HUES64 (cell line): ENCODE measurements around the gene ELOVL3. TPM values are rescaled to one million over a fixed set of nuclear protein-coding genes. Genes with fewer than 3 reads are reported as not detected.
"Not testable (repeated sequence)": the region's sequence is repeated elsewhere in the genome, so short reads cannot be mapped to it uniquely, and the experiment has no call there.

Experiments
- H3K27ac ChIP-seq: 2 replicates; pipeline ENCODE4 v1.7.0; 2013; ENCODE audit warnings: low read depth, low read length, inconsistent platforms
- H3K27me3 ChIP-seq: 2 replicates; pipeline ENCODE4 v1.6.1; 2013; ENCODE audit warnings: mild to moderate bottlenecking, low read length; ENCODE audit not compliant: insufficient read depth
- H3K36me3 ChIP-seq: 2 replicates; pipeline ENCODE4 v1.6.1; 2013; ENCODE audit warnings: mild to moderate bottlenecking, low read length; ENCODE audit not compliant: insufficient read depth
- H3K4me1 ChIP-seq: 2 replicates; pipeline ENCODE4 v1.6.1; 2013; ENCODE audit warnings: mild to moderate bottlenecking, low read length, moderate library complexity; ENCODE audit not compliant: insufficient read depth
- H3K4me3 ChIP-seq: 2 replicates; pipeline ENCODE4 v1.5.1; 2013; ENCODE audit warnings: mild to moderate bottlenecking, low read length, moderate library complexity
- H3K9ac ChIP-seq: 2 replicates; pipeline ENCODE4 v1.6.1; 2013; ENCODE audit warnings: mild to moderate bottlenecking, low read depth, low read length
- H3K9me3 ChIP-seq: 2 replicates; pipeline ENCODE4 v1.6.1; 2013; ENCODE audit warnings: low read depth, low read length; ENCODE audit not compliant: insufficient read depth
- WGBS: fragments of 150-250, 120-280 bp; methylation state at CpG from one replicate; pipeline ENCODE4 v1.1.7; 2013; ENCODE audit warnings: missing lambda C conversion rate; 5-methylcytosine and 5-hydroxymethylcytosine counted together
- polyA plus RNA-seq, 2 experiments: library from polyadenylated mRNA; stranded (reverse); fragments of 50-300 nt; gene quantifications; one replicate each; pipeline ENCODE4 v1.2.3, GENCODE V29; 2013

The ELOVL3 gene, protein sequence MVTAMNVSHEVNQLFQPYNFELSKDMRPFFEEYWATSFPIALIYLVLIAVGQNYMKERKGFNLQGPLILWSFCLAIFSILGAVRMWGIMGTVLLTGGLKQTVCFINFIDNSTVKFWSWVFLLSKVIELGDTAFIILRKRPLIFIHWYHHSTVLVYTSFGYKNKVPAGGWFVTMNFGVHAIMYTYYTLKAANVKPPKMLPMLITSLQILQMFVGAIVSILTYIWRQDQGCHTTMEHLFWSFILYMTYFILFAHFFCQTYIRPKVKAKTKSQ
- not detected for polyA plus RNA-seq (2013, experiment 1 of 2)
- not detected for polyA plus RNA-seq (2013, experiment 2 of 2)

DNA sequence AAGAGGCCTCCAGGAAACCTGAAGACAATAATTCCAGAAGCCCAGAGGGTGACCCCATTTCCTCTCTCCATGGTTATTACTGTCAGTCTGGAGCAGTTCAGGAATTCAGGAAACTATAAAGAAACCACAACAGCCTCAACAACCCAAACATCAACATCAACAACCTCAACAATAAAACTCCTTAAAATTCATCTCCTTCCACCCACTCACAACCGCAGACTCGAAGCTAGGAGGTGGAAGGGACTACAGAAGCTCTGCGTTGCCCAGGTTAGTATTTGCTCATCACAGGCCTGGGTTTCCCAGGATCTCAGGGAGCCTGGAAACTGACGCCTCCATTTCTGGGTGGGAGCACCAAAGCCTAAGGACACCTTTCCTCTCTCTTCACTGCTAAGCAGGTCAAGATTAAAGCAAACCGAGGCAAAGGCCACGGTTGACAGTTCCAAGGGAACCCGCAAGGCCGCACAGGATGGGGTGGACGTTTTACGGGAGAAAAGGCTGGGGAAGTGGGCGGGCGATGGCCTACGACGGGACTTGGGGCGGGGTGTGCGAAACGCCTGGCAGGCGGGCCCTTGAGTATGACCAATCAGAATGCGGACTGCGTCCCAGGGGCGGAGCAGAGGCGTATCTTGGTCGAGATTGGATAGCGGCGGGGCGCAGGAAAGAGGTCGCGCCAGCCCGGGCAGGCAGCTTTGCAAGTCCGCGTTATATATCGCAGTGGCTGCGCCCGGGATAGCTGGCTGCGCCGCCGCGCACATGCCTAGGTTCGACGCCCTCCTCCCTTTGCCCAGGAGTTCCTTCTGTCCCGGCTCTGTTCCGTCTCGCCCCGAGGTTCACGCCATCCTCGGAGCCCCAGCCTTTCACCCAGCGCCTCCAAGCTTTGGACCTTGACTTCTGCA lies at the start of gene ELOVL3:
ELOVL3 (plus strand) TSS at position 654 of the 896 bp plus-strand sequence. CDS start 250 bp downstream, outside the sequence.
- Histone ChIP-seq H3K9me3 (no peaks in the 10 kb centered on the region), H3K27me3 (peaks cover 87% of the 10 kb centered on the region), H3K4me3 (peak within 1 kb of the TSS; percentile 44), H3K27ac (no peak within 1 kb of the TSS), H3K4me1 (0 out of 2 replicates have a peak, but pooled peaks cover 4% of the 10 kb centered on the region), H3K36me3 (no peaks in the 10 kb centered on the region), H3K9ac (no peak within 1 kb of the TSS)
- WGBS = 8% methylated on average over 47 of the region's 47 CpGs

DNA sequence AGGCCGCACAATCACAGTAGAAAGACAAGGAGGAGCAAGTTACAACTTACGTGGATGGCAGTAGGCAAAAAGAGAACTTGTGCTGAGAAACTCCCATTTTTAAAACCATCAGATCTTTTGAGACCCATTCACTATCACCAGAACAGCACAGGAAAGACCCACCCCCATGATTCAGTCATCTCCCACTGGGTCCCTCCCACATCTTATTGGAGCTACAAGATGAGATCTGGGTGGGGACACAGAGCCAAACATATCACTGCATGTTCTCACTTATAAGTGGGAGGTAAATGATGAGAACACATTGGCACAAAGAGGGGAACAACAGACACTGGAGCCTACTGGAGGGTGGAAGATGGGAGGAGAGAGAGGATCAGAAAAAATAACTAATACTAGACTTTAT lies 41.5 kb upstream of the ELOVL3 start:
- no peak overlapping the region for H3K27ac ChIP-seq
- H3K36me3 ChIP-seq = no peaks in the 10 kb centered on the region
- H3K4me1 ChIP-seq = no peaks in the 10 kb centered on the region
- WGBS = 89% methylated on average over 2 of the region's 2 CpGs
- peaks cover 16% of the 10 kb centered on the region for H3K9me3 ChIP-seq
- no peak overlapping the region for H3K9ac ChIP-seq
- H3K27me3 ChIP-seq = no peaks in the 10 kb centered on the region
- H3K4me3 ChIP-seq = no peak overlapping the region

DNA sequence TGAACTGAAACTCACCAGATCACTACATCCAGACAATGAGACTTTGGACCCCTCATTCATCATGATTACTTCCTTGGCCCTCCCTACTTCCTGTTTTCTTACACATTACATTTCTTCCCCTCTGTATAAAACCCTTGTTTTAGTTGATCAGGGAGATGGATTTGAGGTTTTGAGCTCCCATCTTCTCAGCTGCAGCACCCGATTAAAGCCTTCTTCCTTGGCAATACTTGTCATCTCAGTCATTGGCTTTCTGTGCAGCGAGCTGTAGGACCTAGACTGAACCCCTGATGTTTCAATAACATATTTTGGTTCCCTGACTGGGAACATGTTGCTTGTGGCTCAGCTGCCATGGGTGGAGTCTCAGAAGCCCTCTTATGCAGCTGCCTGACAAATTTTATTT lies 40.8 kb upstream of the ELOVL3 start:
- WGBS = 76% methylated on average over 2 of the region's 2 CpGs
- H3K4me3 ChIP-seq = no peak overlapping the region

DNA sequence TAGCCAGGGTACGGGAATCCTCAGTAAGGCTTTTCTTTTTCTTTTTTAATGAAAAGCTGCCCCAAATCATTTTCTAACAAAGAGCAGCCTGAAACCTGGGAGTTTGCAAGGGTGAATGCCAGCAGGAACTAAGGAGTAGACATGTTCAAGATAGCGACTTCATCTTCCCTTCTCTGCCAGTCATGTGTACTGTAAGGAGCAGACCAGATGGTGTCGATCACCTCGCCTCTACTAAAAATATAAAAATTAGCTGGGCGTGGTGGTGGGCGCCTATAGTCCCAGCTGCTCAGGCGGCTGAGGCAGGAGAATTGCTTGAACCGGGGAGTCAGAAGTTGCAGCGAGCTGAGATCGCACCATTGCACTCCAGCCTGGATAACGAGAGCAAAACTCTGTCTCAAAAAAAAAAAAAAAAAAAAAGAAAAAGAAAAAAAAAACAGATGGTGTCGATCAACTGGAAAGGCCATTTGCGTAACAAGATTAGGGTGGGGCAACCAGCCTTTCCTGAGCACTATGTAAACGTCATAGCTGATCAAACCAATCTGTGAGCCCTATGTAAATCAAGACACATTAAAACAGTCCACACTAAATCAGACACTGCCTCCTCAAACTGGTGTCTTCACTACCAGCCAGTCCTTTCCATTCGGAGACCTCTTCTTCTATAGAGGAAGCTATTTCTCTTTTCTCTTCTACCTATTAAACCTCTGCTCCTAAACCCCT lies 40.1 kb upstream of the ELOVL3 start:
- no peak overlapping the region for H3K4me3 ChIP-seq
- H3K9me3 ChIP-seq = peaks cover 21% of the 10 kb centered on the region
- no peaks in the 10 kb centered on the region for H3K27me3 ChIP-seq
- H3K27ac ChIP-seq = no peak overlapping the region
- H3K9ac ChIP-seq = no peak overlapping the region
- H3K36me3 ChIP-seq = no peaks in the 10 kb centered on the region
- WGBS = 90% methylated on average over 15 of the region's 15 CpGs
- H3K4me1 ChIP-seq = no peaks in the 10 kb centered on the region

More for the DNA sequence above, 40.8 kb upstream of the ELOVL3 start:
- H3K4me1 ChIP-seq = no peaks in the 10 kb centered on the region
- H3K27ac ChIP-seq = no peak overlapping the region
- H3K9ac ChIP-seq = no peak overlapping the region
- H3K36me3 ChIP-seq = no peaks in the 10 kb centered on the region
- no peaks in the 10 kb centered on the region for H3K27me3 ChIP-seq
- H3K9me3 ChIP-seq = peaks cover 20% of the 10 kb centered on the region

DNA sequence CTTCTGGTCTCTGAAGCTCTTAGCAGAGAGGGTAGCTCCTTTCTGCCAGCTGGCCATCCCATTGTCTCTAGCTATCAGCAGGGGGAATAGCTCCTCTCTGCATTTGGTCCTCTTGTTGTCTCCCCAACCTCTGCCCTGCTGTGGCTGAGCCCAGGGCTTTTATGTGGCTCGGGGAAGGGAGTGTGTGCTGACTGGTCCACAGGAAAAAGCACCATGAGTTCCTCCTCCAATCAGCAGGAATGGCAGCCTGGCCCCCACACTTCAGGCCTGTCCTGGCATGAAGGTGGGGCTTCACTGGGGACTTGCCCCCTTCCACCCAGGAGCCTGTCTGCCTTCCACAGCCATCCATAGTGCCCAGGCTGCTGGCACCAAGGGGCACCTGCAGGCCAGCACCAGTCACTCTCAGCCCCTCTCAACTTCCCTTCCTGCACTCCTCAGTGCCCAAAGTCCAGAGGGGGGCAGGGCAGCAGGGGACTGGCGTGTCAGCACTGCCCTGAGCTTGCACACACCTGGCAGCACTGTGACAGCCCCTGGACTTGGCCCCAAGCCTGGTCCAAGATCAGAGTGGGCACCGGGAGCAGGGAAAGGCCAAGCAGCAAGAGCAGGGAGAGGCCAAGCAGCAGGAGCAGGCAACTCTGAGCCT lies 37.7 kb upstream of the ELOVL3 start:
- Histone ChIP-seq H3K27ac (no peak overlapping the region), H3K4me3 (no peak overlapping the region), H3K36me3 (no peaks in the 10 kb centered on the region), H3K27me3 (no peaks in the 10 kb centered on the region), H3K9ac (no peak overlapping the region), H3K4me1 (no peaks in the 10 kb centered on the region), H3K9me3 (peaks cover 36% of the 10 kb centered on the region)
- WGBS = 68% methylated on average over 3 of the region's 3 CpGs

DNA sequence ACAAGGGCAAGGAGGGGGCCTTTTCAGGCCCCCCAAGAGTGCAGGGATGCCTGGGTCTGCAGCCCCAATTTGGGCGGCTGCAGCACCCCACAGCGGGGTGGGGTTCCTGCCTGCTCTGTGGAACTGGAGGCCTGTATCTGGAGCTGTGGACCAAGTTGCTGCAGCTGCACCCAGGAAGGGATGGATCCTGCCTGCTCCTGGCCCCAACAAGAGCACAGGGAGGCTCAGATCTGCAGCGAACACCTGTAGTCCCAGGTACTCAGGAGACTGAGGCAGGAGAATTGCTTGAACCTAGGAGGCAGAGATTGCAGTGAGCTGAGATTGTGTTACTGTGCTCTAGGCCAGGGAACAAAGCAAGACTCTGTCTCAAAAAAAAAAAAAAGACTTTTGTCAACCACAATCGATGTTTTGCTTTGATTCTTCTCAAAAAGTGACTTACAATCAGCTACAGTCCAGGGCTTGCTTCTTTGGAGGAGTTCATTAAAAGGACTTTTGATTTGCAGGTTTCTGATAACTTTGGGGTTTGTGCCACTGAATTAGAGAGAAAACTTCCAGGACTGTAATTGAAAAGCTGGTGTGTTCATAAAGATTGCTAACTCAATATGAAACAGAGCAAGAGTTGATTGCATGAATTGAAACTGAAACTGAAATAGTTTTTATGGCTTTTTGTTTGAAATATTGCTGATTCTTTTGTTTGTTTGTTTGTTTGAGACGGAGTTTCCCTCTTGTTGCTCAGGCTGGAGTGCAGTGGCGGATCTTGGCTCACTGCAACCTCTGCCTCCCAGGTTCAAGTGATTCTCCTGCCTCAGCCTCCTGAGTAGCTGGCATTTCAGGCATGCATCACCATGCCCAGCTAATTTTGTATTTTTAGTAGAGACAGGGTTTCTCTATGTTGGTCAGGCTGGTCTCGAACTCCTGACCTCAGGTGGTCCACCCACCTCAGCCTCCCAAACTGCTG lies 36.9 kb upstream of the ELOVL3 start:
- not testable (repeated sequence) for H3K27ac ChIP-seq, H3K9ac ChIP-seq, H3K4me3 ChIP-seq, H3K27me3 ChIP-seq, H3K4me1 ChIP-seq, H3K36me3 ChIP-seq
- peaks cover 36% of the 10 kb centered on the region for H3K9me3 ChIP-seq
- whole genome bisulfite sequencing = 91% methylated on average over 7 of the region's 7 CpGs

DNA sequence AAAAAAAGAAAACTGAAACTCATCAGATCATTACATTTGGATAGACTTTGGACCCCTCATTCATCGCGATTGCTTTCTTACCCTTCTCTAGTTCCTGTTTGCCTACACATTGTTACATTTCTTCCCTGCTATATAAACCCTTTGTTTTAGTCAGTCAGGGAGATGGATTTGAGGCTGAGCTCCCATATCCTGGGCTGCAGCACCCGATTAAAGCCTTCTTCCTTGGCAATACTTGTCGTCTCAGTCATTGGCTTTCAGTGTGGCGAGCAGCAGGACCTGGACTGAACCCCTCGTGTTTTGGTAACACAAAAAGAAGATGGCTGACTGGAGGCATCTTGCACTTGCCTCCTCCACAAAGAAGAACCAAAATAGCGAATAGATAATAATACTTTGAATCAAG lies 34.1 kb upstream of the ELOVL3 start:
- 83% methylated on average over 7 of the region's 7 CpGs for WGBS
- Histone ChIP-seq H3K27me3 (no peaks in the 10 kb centered on the region), H3K9me3 (peaks cover 26% of the 10 kb centered on the region), H3K27ac (no peak overlapping the region), H3K4me3 (no peak overlapping the region), H3K36me3 (no peaks in the 10 kb centered on the region), H3K4me1 (no peaks in the 10 kb centered on the region), H3K9ac (no peak overlapping the region)

DNA sequence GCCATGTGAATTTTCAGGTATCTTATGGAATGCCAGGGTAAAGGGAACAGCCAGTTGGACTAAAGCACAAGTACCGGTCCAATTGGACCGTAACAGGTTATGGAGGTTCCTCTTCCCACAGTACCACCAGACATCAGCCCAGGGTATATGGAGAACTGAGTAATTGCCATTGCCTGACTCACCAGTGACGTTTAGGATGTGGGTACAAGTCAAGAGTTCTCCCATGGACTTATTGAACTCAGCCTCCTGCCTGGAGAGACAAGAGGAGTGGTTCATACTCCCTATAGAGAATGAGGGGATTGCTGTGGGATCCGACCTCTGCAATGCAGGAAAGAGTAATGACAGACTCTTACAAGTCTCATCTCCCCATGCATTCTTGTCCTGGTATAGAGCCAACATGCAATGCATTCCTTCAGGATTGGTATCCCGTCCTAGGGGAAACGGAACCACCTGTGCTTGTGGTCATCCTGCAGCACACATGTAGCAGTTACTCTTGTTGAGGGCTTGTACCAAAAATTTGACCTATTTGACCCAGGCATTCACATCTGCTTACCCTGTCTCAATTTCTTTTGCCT lies 30.7 kb upstream of the ELOVL3 start:
- Histone ChIP-seq H3K27ac (no peak overlapping the region), H3K9me3 (peaks cover 23% of the 10 kb centered on the region; the same call in 1 of the 2 replicates), H3K9ac (no peak overlapping the region), H3K4me3 (no peak overlapping the region), H3K27me3 (no peaks in the 10 kb centered on the region), H3K4me1 (no peaks in the 10 kb centered on the region), H3K36me3 (no peaks in the 10 kb centered on the region)
- WGBS = 79% methylated on average over 6 of the region's 6 CpGs

DNA sequence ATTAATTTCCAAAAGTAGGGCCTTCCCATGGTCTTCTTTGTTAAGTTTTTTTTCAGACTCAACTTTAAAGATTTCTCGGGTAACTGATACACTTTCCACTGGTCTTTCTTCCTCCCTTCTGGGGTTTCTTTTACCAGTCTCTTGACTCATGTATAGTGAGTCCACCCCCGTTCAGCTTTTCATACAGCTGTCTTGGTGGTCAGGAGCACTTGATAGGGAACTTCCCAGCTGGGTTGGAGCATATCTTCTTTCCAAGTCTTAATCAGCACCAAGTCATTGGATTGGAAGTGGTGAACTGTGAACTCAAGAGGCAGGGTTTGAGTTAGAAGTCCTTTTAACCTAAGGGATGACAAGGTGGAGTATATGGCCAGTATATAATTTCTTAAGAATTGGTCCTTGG lies 29.2 kb upstream of the ELOVL3 start:
- H3K36me3 ChIP-seq = no peaks in the 10 kb centered on the region
- H3K4me1 ChIP-seq = no peaks in the 10 kb centered on the region
- 79% methylated on average over 2 of the region's 2 CpGs for WGBS
- H3K4me3 ChIP-seq = no peak overlapping the region
- peaks cover 23% of the 10 kb centered on the region for H3K9me3 ChIP-seq
- H3K9ac ChIP-seq = no peak overlapping the region
- no peak overlapping the region for H3K27ac ChIP-seq
- H3K27me3 ChIP-seq = no peaks in the 10 kb centered on the region

DNA sequence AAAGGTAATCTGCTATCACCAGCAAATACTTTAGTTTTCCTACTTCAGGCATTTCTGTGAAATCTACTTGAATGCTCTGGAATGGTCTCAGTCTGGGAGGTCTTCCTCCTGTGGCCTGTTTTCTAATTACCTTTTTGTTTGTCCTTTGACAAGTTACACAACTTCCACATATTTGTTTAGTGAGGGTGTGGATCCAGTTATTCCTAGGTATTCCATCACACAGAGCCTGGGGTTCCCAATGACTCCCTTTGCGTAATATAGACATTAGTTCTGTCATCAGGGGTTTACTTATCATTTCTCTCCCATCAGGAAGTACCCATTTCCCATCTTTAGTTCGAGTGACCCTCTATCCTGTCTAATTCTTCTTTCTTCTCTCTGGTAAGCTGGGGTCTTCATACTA lies 28.1 kb upstream of the ELOVL3 start:
- H3K9ac ChIP-seq = no peak overlapping the region
- H3K27ac ChIP-seq = no peak overlapping the region
- no peaks in the 10 kb centered on the region for H3K4me1 ChIP-seq
- 80% methylated on average over 2 of the region's 2 CpGs for WGBS
- no peaks in the 10 kb centered on the region for H3K36me3 ChIP-seq
- no peaks in the 10 kb centered on the region for H3K27me3 ChIP-seq
- no peak overlapping the region for H3K4me3 ChIP-seq
- H3K9me3 ChIP-seq = peaks cover 19% of the 10 kb centered on the region
